PC-3 (cell line): ENCODE results near the gene ARHGAP42. TPM values are rescaled to one million over a fixed set of nuclear protein-coding genes. Genes with fewer than 3 reads are reported as not detected.

Source experiments
- ATAC-seq: fragments of 200-7000 bp; cut with Tn5 transposase; 2 replicates; pipeline ENCODE4 v1.9.1; 2020; ENCODE audit warnings: mild to moderate bottlenecking, moderate library complexity
- BruUV-seq: library from RNA; stranded (reverse); fragments of 400-500 nt; replicated peaks from 2 replicates; lab custom pipeline; 2021; lab: Mats Ljungman, UMichigan
- CTCF ChIA-PET: fragments of 300-600 bp; sonication (Branson Sonifier 250); formaldehyde crosslinking; loops from one replicate; lab custom pipeline; 2022; ENCODE audit warnings: antibody characterized with exemption; lab: Charles Lee
- POLR2A ChIA-PET: fragments of 300-600 bp; sonication (Branson Sonifier 250); formaldehyde crosslinking; loops from one replicate; lab custom pipeline; 2022; ENCODE audit warnings: antibody characterized with exemption; ENCODE audit not compliant: unreplicated experiment; lab: Charles Lee
- DNase-seq: peaks from one replicate; pipeline ENCODE4 v3.0.0-alpha.2; 2015
- H2AFZ ChIP-seq: fragments of 300-600 bp; sonication (generic); 2 replicates; pipeline ENCODE4 v1.6.0; 2016; ENCODE audit warnings: antibody characterized with exemption, low read length
- H3F3A ChIP-seq: fragments of 300-600 bp; sonication (generic); one replicate; pipeline ENCODE4 v1.6.0; 2017; ENCODE audit warnings: antibody characterized with exemption, low read length, control low read depth, mild to moderate bottlenecking; ENCODE audit not compliant: unreplicated experiment
- H3K27ac ChIP-seq: fragments of 300-600 bp; sonication (generic); 2 replicates; pipeline ENCODE4 v1.5.1; 2016; ENCODE audit warnings: mild to moderate bottlenecking, low read length
- H3K27me3 ChIP-seq: fragments of 300-600 bp; sonication (generic); 2 replicates; pipeline ENCODE4 v1.6.1; 2016; ENCODE audit warnings: low read length, mixed read lengths
- H3K36me3 ChIP-seq: fragments of 300-600 bp; sonication (generic); 2 replicates; pipeline ENCODE4 v1.6.1; 2016; ENCODE audit warnings: low read depth, mixed run types, low read length, mixed read lengths
- H3K4me1 ChIP-seq: fragments of 300-600 bp; sonication (generic); 2 replicates; pipeline ENCODE4 v1.5.1; 2016; ENCODE audit warnings: low read length; ENCODE audit not compliant: insufficient read depth
- H3K4me2 ChIP-seq: fragments of 300-600 bp; sonication (generic); 2 replicates; pipeline ENCODE4 v1.6.0; 2016; ENCODE audit warnings: low read length
- H3K4me3 ChIP-seq: fragments of 300-600 bp; sonication (generic); 2 replicates; pipeline ENCODE4 v1.5.1; 2016; ENCODE audit warnings: mild to moderate bottlenecking, low read length, mixed read lengths
- H3K79me2 ChIP-seq: fragments of 300-600 bp; sonication (generic); 2 replicates; pipeline ENCODE4 v1.6.1; 2017; ENCODE audit warnings: low read length, mixed read lengths
- H3K9ac ChIP-seq: fragments of 300-600 bp; sonication (generic); 2 replicates; pipeline ENCODE4 v1.6.0; 2016; ENCODE audit warnings: mild to moderate bottlenecking, low read length
- H3K9me2 ChIP-seq: fragments of 300-600 bp; sonication (generic); replicated peaks from 2 replicates; pipeline ENCODE4 v1.6.1; 2016; ENCODE audit warnings: mixed run types, low read length, mixed read lengths
- H3K9me3 ChIP-seq: fragments of 300-600 bp; sonication (generic); 2 replicates; pipeline ENCODE4 v1.6.1; 2016; ENCODE audit warnings: low read length, mixed read lengths
- H4K20me1 ChIP-seq: fragments of 300-600 bp; sonication (generic); 2 replicates; pipeline ENCODE4 v1.6.1; 2016; ENCODE audit warnings: low read length, mixed read lengths
- CTCF ChIP-seq: fragments of 300-600 bp; sonication (generic); conservative IDR thresholded peaks from 2 replicates; pipeline ENCODE4 v1.5.1; 2017; ENCODE audit warnings: antibody characterized with exemption, low read depth, mild to moderate bottlenecking, low read length
- EZH2 ChIP-seq: fragments of 300-600 bp; sonication (generic); IDR thresholded peaks from one replicate; pipeline ENCODE4 v1.6.1; 2017; ENCODE audit warnings: antibody characterized with exemption, mild to moderate bottlenecking, low read length; ENCODE audit not compliant: unreplicated experiment
- EZH2phosphoT487 ChIP-seq: fragments of 300-600 bp; sonication (generic); IDR thresholded peaks from 2 replicates; pipeline ENCODE4 v1.6.1; 2018; ENCODE audit warnings: mild to moderate bottlenecking, antibody characterized with exemption, low read length, borderline replicate concordance
- intact Hi-C: fragments of 100-400 bp; cut with micrococcal nuclease; formaldehyde crosslinking; loops from 2 replicates; pipeline ENCODE4 v1.9.0; 2023
- total RNA-seq: library from RNA; depleted of rRNA; stranded (reverse); fragments of >200 nt; gene quantifications from 2 replicates; pipeline ENCODE4 v1.2.3, GENCODE V29; 2014

The ARHGAP42 gene
- total RNA-seq, 1 experiment from 2014 or later = 12.1 TPM

DNA sequence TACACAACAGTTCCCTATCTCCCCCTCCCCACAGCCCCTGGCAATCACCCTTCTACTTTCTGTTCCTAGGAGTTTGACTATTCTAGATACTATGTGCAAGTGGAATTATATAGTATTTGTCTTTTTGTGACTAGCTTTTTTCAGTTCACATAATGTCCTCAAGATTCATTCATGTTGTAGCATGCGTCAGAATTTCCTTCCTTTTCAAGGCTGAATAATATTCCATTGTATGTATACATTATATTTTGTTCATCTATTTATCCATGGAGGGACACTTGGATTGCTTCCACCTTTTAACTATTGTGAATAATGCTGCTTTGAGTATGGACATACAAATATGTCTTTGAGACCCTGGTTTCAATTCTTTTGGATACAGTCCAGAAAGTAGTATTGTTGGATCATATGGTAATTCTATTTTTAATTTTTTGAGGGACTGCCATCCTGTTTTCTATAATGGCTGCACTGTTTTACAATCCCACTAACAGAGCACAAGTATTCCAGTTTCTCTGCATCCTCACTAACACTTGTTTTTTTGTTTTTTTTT lies 128.8 kb downstream of the ARHGAP42 start:
- H3F3A ChIP-seq = no peaks in the 10 kb centered on the region
- TF ChIP-seq EZH2 (no peak), EZH2phosphoT487 (no peak), CTCF (no peak)
- H3K79me2 ChIP-seq = no peaks in the 10 kb centered on the region; the same call in 1 of the 2 replicates
- H3K9me2 ChIP-seq = no peaks in the 10 kb centered on the region
- H4K20me1 ChIP-seq = no peaks in the 10 kb centered on the region
- intact Hi-C loops = loop anchor here (5.0 kb wide), 1 partner anchor 36 kb away; no protein-coding TSS in a partner anchor
- no peak overlapping the region for H2AFZ ChIP-seq
- no peak overlapping the region for H3K9ac ChIP-seq
- ATAC-seq = no peak
- H3K27ac ChIP-seq = no peak overlapping the region
- no peaks in the 10 kb centered on the region for H3K27me3 ChIP-seq
- no peak for DNase-seq
- H3K4me1 ChIP-seq = peaks cover 13% of the 10 kb centered on the region
- CTCF ChIA-PET = no interaction called here
- no TSS peak for BruUV-seq
- no peak overlapping the region for H3K4me3 ChIP-seq
- H3K4me2 ChIP-seq = no peak overlapping the region
- no peaks in the 10 kb centered on the region for H3K9me3 ChIP-seq
- POLR2A ChIA-PET = no interaction called here
- no peaks in the 10 kb centered on the region for H3K36me3 ChIP-seq

GRCh38 chr11:100816823-100817222 lies 129.7 kb downstream of the ARHGAP42 start:
- H3K79me2 ChIP-seq = no peaks in the 10 kb centered on the region; the same call in 1 of the 2 replicates

More at GRCh38 chr11:100816823-100817222, 129.7 kb downstream of the ARHGAP42 start:
- Histone ChIP-seq H3K36me3 (no peaks in the 10 kb centered on the region), H3K9me3 (no peaks in the 10 kb centered on the region), H2AFZ (no peak overlapping the region), H3K27ac (peak overlapping the region; percentile 30; the same call in 1 of the 2 replicates), H4K20me1 (no peaks in the 10 kb centered on the region), H3K27me3 (no peaks in the 10 kb centered on the region), H3K9ac (no peak overlapping the region), H3K4me2 (peak overlapping the region; percentile 5; the same call in 1 of the 2 replicates), H3K4me1 (peaks cover 20% of the 10 kb centered on the region), H3F3A (no peaks in the 10 kb centered on the region), H3K9me2 (no peaks in the 10 kb centered on the region), H3K4me3 (no peak overlapping the region)
- no peak for TF ChIP-seq EZH2
- no peak for TF ChIP-seq CTCF
- no peak for TF ChIP-seq EZH2phosphoT487
- DNase-seq = peak; percentile 83
- peak; percentile 90 for ATAC-seq
- no TSS peak for BruUV-seq
- intact Hi-C loops = loop anchor here (5.0 kb wide), 1 partner anchor 35 kb away; no protein-coding TSS in a partner anchor
- CTCF ChIA-PET = interaction anchor here (1.1 kb wide), 1 partner anchor 11 kb away, joined by 3 read pairs; no protein-coding TSS in a partner anchor
- POLR2A ChIA-PET = no interaction called here
